Activated B cell treated with CpG ODN at 0.5 μM for 24 hours (primary cell): Measurements from ENCODE around the gene TTC3. TPM values are rescaled to one million over a fixed set of nuclear protein-coding genes. Genes with fewer than 3 reads are reported as not detected.

Experiments
- ATAC-seq: fragments of 200-7000 bp; cut with Tn5 transposase; one replicate; pipeline ENCODE4 v1.10.0; 2021; ENCODE audit warnings: low read depth, mild to moderate bottlenecking, moderate library complexity
- CTCF ChIA-PET: fragments of 350-600 bp; sonication (Branson Sonifier 250); formaldehyde crosslinking; loops from one replicate; lab custom pipeline; 2021; ENCODE audit warnings: antibody characterized with exemption; lab: Charles Lee
- POLR2A ChIA-PET: fragments of 350-600 bp; sonication (Branson Sonifier 250); formaldehyde crosslinking; loops from one replicate; lab custom pipeline; 2021; ENCODE audit warnings: antibody characterized with exemption; lab: Charles Lee
- DNase-seq: peaks from one replicate; pipeline ENCODE4 v3.0.0; 2022
- H3K27ac Mint-ChIP-seq: one replicate; pipeline ENCODE4 v1.8.0; 2020; ENCODE audit warnings: mixed read lengths
- H3K27me3 Mint-ChIP-seq: one replicate; pipeline ENCODE4 v1.8.0; 2021; ENCODE audit warnings: mixed read lengths
- H3K36me3 Mint-ChIP-seq: one replicate; pipeline ENCODE4 v1.8.0; 2021; ENCODE audit warnings: low read depth, mixed read lengths
- H3K4me1 Mint-ChIP-seq: one replicate; pipeline ENCODE4 v1.8.0; 2021; ENCODE audit warnings: mixed read lengths
- H3K4me3 Mint-ChIP-seq: one replicate; pipeline ENCODE4 v1.8.0; 2020; ENCODE audit warnings: mild to moderate bottlenecking, mixed read lengths
- H3K9me3 Mint-ChIP-seq: one replicate; pipeline ENCODE4 v1.8.0; 2020; ENCODE audit warnings: mixed read lengths
- intact Hi-C: fragments of 100-400 bp; cut with micrococcal nuclease; formaldehyde crosslinking; loops from one replicate; pipeline ENCODE4 v1.15.1; 2024
- total RNA-seq: library from RNA; stranded (reverse); gene quantifications from 2 replicates; pipeline ENCODE4 v1.2.3, GENCODE V29; 2022
- TF ChIP-seq, protein P1 (sequence below): fragments of 200-600 bp; IDR thresholded peaks from one replicate; pipeline ENCODE4 v1.8.0; 2022; ENCODE audit warnings: antibody characterized with exemption, mild to moderate bottlenecking

The TTC3 gene
- total RNA-seq, 1 donor from 2014 or later, result 69.8 TPM

DNA sequence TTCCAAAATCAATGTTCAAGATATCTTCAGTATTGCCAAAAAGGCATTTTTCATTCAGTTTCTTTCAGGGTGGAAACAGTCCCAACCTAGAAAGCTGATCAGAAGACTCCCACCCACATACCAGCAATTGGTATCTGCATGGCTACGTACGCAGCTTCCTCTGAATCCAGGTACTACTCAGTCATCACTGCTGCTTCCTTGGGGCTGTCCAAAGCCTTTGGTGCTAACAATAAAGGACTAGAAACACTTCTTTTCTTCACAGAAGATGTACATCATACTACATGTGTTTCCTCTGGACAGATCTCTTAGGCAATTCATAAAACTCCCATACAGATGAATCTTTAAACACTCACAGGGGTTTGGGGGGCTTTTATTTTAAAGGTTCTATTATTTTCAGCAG, 164.3 kb downstream of the TTC3 start:
- H3K4me3 Mint-ChIP-seq, result no peak overlapping the region

DNA sequence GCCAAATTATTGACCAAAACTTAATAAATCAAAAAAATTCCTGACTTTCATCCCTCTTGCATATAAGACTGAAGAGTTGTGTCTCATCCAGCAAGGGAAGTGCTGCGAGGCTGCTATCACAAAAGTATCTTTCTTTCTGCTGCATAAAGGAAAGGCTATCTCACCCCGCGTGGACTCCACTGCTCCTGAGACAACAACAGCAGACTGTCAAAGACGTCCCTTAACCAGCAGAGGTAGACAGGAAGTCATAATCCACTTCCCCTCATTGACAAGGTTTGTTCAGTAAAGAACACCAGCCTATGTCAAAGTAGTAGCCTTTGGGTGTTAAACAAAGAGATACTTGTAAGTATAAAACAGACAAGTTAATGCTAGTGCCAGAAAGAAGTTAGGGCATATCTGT, 164.7 kb downstream of the TTC3 start:
- ChIA-PET POLR2A (no interaction called here), CTCF (no interaction called here)
- TF ChIP-seq, protein P1, sequence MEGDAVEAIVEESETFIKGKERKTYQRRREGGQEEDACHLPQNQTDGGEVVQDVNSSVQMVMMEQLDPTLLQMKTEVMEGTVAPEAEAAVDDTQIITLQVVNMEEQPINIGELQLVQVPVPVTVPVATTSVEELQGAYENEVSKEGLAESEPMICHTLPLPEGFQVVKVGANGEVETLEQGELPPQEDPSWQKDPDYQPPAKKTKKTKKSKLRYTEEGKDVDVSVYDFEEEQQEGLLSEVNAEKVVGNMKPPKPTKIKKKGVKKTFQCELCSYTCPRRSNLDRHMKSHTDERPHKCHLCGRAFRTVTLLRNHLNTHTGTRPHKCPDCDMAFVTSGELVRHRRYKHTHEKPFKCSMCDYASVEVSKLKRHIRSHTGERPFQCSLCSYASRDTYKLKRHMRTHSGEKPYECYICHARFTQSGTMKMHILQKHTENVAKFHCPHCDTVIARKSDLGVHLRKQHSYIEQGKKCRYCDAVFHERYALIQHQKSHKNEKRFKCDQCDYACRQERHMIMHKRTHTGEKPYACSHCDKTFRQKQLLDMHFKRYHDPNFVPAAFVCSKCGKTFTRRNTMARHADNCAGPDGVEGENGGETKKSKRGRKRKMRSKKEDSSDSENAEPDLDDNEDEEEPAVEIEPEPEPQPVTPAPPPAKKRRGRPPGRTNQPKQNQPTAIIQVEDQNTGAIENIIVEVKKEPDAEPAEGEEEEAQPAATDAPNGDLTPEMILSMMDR, result no peak
- H3K9me3 Mint-ChIP-seq, result no peaks in the 10 kb centered on the region
- peaks cover 3% of the 10 kb centered on the region for H3K4me1 Mint-ChIP-seq
- intact Hi-C loops, result no loop called here
- no peak overlapping the region for H3K27ac Mint-ChIP-seq
- DNase-seq, result no peak
- no peaks in the 10 kb centered on the region for H3K27me3 Mint-ChIP-seq
- ATAC-seq, result no peak
- H3K4me3 Mint-ChIP-seq, result no peak overlapping the region
- peaks cover 63% of the 10 kb centered on the region for H3K36me3 Mint-ChIP-seq

More for the DNA sequence above, 164.3 kb downstream of the TTC3 start:
- ATAC-seq (no peak), DNase-seq (no peak)
- no peaks in the 10 kb centered on the region for H3K9me3 Mint-ChIP-seq
- peaks cover 67% of the 10 kb centered on the region for H3K36me3 Mint-ChIP-seq
- intact Hi-C loops, result no loop called here
- H3K4me1 Mint-ChIP-seq, result peaks cover 5% of the 10 kb centered on the region
- no peaks in the 10 kb centered on the region for H3K27me3 Mint-ChIP-seq
- ChIA-PET CTCF (no interaction called here), POLR2A (no interaction called here)
- no peak overlapping the region for H3K27ac Mint-ChIP-seq
- TF ChIP-seq, protein P1, result no peak

DNA sequence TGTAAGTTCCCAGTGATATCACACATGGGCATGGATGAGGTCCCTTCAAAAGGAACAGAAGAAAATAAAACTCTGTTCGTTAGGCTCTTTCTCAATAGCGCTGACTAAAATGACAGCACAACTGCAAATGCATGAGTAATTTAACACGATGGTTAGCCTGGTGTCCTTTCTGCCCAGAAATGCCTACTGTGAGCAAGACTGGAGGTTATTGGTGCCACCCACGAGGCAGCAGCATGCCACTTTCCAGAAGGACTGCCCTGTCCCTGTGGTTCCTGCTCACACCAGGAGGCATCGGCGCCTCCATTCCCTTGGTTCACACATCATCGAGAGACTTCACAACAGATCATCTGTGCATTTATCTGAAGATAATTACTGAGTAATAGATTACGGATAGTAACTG, 167.9 kb downstream of the TTC3 start:
- intact Hi-C loops, result no loop called here
- CTCF ChIA-PET, result no interaction called here
- Mint-ChIP-seq H3K27ac (no peak overlapping the region), H3K4me3 (no peak overlapping the region), H3K4me1 (peaks cover 21% of the 10 kb centered on the region), H3K36me3 (peaks cover 58% of the 10 kb centered on the region), H3K9me3 (no peaks in the 10 kb centered on the region), H3K27me3 (no peaks in the 10 kb centered on the region)
- TF ChIP-seq, protein P1, result no peak
- DNase-seq (no peak), ATAC-seq (no peak)
- POLR2A ChIA-PET, result no interaction called here

DNA sequence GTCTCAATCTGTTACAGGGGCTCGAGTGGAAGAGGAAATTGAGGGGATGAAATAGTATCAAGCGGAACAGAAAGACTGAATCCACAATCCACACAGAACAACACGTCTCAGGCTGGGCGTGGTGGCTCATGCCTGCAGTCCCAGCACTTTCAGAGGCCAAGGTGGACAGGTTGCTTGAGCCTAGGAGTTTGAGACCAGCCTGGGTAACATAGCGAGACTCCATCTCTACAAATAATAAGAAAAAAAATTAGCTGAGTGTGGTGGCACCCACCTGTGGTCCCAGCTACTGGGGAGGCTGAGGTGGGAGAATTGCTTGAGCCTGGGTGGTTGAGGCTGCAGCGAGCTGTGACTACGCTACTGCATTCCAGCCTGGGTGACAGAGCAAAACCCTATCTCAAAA, 168.4 kb downstream of the TTC3 start:
- Mint-ChIP-seq H3K4me1 (peaks cover 25% of the 10 kb centered on the region), H3K27me3 (no peaks in the 10 kb centered on the region), H3K9me3 (no peaks in the 10 kb centered on the region), H3K4me3 (no peak overlapping the region), H3K36me3 (peaks cover 56% of the 10 kb centered on the region), H3K27ac (no peak overlapping the region)
- no peak for DNase-seq
- TF ChIP-seq, protein P1, result no peak
- no peak for ATAC-seq
- ChIA-PET POLR2A (no interaction called here), CTCF (no interaction called here)
- intact Hi-C loops, result no loop called here

DNA sequence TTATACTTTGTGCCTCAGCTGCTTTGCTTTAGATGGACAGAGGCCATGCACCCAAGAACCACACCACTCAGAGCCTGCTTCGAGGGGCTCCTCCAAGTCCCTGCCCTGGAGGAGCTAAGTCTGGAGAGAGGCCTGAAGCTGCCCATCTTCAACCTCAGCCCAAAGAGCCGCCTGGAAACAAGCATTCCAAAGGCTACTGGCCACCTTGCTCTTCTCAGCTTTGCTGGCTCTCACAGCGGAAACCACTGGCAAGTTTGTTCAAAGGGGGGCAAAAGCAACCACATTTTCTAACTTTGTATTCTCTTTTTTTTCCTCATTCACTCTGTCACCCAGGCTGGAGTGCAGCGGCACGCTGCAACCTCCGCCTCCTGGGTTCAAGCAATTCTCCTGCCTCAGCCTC, 170.9 kb downstream of the TTC3 start:
- TF ChIP-seq, protein P1, result no peak
- Mint-ChIP-seq H3K4me3 (no peak overlapping the region), H3K27ac (no peak overlapping the region), H3K27me3 (no peaks in the 10 kb centered on the region), H3K4me1 (peaks cover 30% of the 10 kb centered on the region), H3K36me3 (peaks cover 34% of the 10 kb centered on the region), H3K9me3 (no peaks in the 10 kb centered on the region)
- ChIA-PET POLR2A (no interaction called here), CTCF (interaction anchor here (0.8 kb wide), 1 partner anchor 14 kb away, joined by 3 read pairs; no protein-coding TSS in a partner anchor)
- intact Hi-C loops, result no loop called here
- no peak for ATAC-seq
- no peak for DNase-seq
